ENCODE results near the gene BTN3A1. TPM values are rescaled to one million over a fixed set of nuclear protein-coding genes. Genes with fewer than 3 reads are reported as not detected.

The BTN3A1 gene
- total RNA-seq, 1 experiment from 2014 or later = 2.0 TPM

- intact Hi-C loops (cut with micrococcal nuclease; ENCODE audit: unreplicated experiment) = no loop called here
- no peak for DNase-seq
- H3K27ac Mint-ChIP-seq (ENCODE audit: unreplicated experiment) = no peak overlapping the region
- H3K9me3 ChIP-seq = peaks cover 2% of the 10 kb centered on the region
- no peaks in the 10 kb centered on the region for H3K4me1 ChIP-seq
- H3K27me3 Mint-ChIP-seq (ENCODE audit: insufficient read depth, unreplicated experiment) = no peaks in the 10 kb centered on the region
- no peaks in the 10 kb centered on the region for H3K4me1 Mint-ChIP-seq (ENCODE audit: low read depth, unreplicated experiment)
- no peaks in the 10 kb centered on the region for H3K36me3 Mint-ChIP-seq (ENCODE audit: insufficient read depth, unreplicated experiment)
- H3K4me3 ChIP-seq (ENCODE audit: low read depth, low read length) = no peak overlapping the region
- no peaks in the 10 kb centered on the region for H3K36me3 ChIP-seq (ENCODE audit: control insufficient read depth, insufficient read depth, low read length)
- no peaks in the 10 kb centered on the region for H3K27me3 ChIP-seq (replicated peaks; ENCODE audit: control insufficient read depth, insufficient read depth, low read length)
- H3K9me3 Mint-ChIP-seq (ENCODE audit: unreplicated experiment) = peaks cover 12% of the 10 kb centered on the region
- POLR2A ChIA-PET = no interaction called here
- CTCF ChIA-PET = interaction anchor here (0.6 kb wide), 1 partner anchor 129 kb away, joined by 3 read pairs; no protein-coding TSS in a partner anchor
- TF ChIP-seq CTCF (IDR thresholded peaks at IDR 0.05; ENCODE audit: insufficient read depth in 1 of 2, low read depth in 1 of 2, low read length in 1 of 2, severe bottlenecking in 1 of 2, unreplicated experiment in 1 of 2) = no peak
- no TSS peak for BruUV-seq (replicated peaks)
- H3K4me3 Mint-ChIP-seq (ENCODE audit: unreplicated experiment) = no peak overlapping the region
Measured at GRCh38 chr6:26412954-26413353, 10.9 kb downstream of the BTN3A1 start.

- intact Hi-C loops (cut with micrococcal nuclease; ENCODE audit: unreplicated experiment) = no loop called here
- Mint-ChIP-seq H3K4me3 (ENCODE audit: unreplicated experiment) (no peak overlapping the region), H3K27me3 (ENCODE audit: insufficient read depth, unreplicated experiment) (no peaks in the 10 kb centered on the region), H3K27ac (ENCODE audit: unreplicated experiment) (no peak overlapping the region), H3K4me1 (ENCODE audit: low read depth, unreplicated experiment) (no peaks in the 10 kb centered on the region), H3K36me3 (ENCODE audit: insufficient read depth, unreplicated experiment) (no peaks in the 10 kb centered on the region), H3K9me3 (ENCODE audit: unreplicated experiment) (peaks cover 12% of the 10 kb centered on the region)
- Histone ChIP-seq H3K4me3 (ENCODE audit: low read depth, low read length) (no peak overlapping the region), H3K27me3 (replicated peaks; ENCODE audit: control insufficient read depth, insufficient read depth, low read length) (no peaks in the 10 kb centered on the region), H3K36me3 (ENCODE audit: control insufficient read depth, insufficient read depth, low read length) (no peaks in the 10 kb centered on the region), H3K4me1 (no peaks in the 10 kb centered on the region), H3K9me3 (peaks cover 11% of the 10 kb centered on the region)
- no TSS peak for BruUV-seq (replicated peaks)
- CTCF ChIA-PET = no interaction called here
- DNase-seq = no peak
- TF ChIP-seq CTCF (IDR thresholded peaks at IDR 0.05; ENCODE audit: insufficient read depth in 1 of 2, low read depth in 1 of 2, low read length in 1 of 2, severe bottlenecking in 1 of 2, unreplicated experiment in 1 of 2) = no peak
- POLR2A ChIA-PET = no interaction called here
Measured at GRCh38 chr6:26414281-26414680, 12.2 kb downstream of the BTN3A1 start.

- intact Hi-C loops (cut with micrococcal nuclease; ENCODE audit: unreplicated experiment) = no loop called here
- no peaks in the 10 kb centered on the region for H3K4me1 Mint-ChIP-seq (ENCODE audit: low read depth, unreplicated experiment)
- Histone ChIP-seq H3K36me3 (ENCODE audit: control insufficient read depth, insufficient read depth, low read length) (no peaks in the 10 kb centered on the region), H3K4me1 (no peaks in the 10 kb centered on the region), H3K9me3 (peaks cover 11% of the 10 kb centered on the region), H3K27me3 (replicated peaks; ENCODE audit: control insufficient read depth, insufficient read depth, low read length) (no peaks in the 10 kb centered on the region), H3K4me3 (ENCODE audit: low read depth, low read length) (no peak overlapping the region)
- no peak for DNase-seq
- no TSS peak for BruUV-seq (replicated peaks)
- ChIA-PET POLR2A (no interaction called here), CTCF (no interaction called here)
- no peaks in the 10 kb centered on the region for H3K36me3 Mint-ChIP-seq (ENCODE audit: insufficient read depth, unreplicated experiment)
- no peak overlapping the region for H3K4me3 Mint-ChIP-seq (ENCODE audit: unreplicated experiment)
- TF ChIP-seq CTCF (IDR thresholded peaks at IDR 0.05; ENCODE audit: insufficient read depth in 1 of 2, low read depth in 1 of 2, low read length in 1 of 2, severe bottlenecking in 1 of 2, unreplicated experiment in 1 of 2) = no peak
- H3K27ac Mint-ChIP-seq (ENCODE audit: unreplicated experiment) = no peak overlapping the region
- H3K27me3 Mint-ChIP-seq (ENCODE audit: insufficient read depth, unreplicated experiment) = no peaks in the 10 kb centered on the region
- H3K9me3 Mint-ChIP-seq (ENCODE audit: unreplicated experiment) = peaks cover 12% of the 10 kb centered on the region
Measured at GRCh38 chr6:26415036-26415614, 13.1 kb downstream of the BTN3A1 start.

Measured in Caco-2 (cell line).